LoVo (cell line): ENCODE measurements around the gene SSC4D.
"Not testable (repeated sequence)": the region's sequence is repeated elsewhere in the genome, so short reads cannot be mapped to it uniquely, and the experiment has no call there.

Experiments
- DNase-seq: peaks from one replicate; pipeline ENCODE4 v3.0.0-alpha.2; 2016; ENCODE audit warnings: low spot score

SSC4D gene

DNA sequence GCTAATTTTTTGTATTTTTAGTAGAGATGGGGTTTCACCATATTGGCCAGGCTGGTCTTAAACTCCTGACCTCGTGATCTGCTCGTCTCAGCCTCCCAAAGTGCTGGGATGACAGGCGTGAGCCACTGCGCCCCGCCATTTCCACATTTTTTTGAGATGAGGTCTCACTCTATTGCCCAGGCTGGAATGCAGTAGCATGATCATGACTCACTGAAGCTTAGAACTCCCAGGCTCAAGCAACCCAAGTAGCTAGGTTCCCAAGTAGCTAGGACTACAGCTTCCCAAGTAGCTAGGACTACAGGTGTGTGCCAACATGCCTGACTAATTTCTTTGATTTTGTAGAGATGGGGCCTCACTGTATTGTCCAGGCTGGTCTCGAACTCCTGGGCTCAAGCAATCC lies 11.6 kb upstream of the SSC4D start:
- DNase-seq: peak; percentile 76

GRCh38 chr7:76417654-76418310 lies 8.3 kb upstream of the SSC4D start:
- not testable (repeated sequence) for DNase-seq

DNA sequence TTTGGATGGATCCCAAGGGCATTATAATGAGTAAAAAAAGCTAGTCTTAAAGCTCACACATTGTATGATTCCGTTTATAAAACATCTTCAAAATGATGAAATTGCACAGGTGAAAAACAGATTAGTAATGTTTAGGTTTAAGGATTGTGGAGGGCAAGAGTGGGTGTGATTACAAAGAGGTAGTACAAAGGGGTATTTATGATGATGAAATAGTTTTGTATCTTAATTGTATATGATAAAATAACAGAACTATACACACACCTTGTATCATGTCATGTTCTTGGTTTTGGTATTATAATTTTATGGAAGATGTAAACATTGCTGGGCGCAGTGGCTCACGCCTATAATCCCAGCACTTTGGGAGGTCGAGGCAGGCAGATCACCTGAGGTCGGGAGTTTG lies 2.8 kb upstream of the SSC4D start:
- no peak for DNase-seq

GRCh38 chr7:76411626-76412025 lies 2.1 kb upstream of the SSC4D start:
- DNase-seq: no peak

DNA sequence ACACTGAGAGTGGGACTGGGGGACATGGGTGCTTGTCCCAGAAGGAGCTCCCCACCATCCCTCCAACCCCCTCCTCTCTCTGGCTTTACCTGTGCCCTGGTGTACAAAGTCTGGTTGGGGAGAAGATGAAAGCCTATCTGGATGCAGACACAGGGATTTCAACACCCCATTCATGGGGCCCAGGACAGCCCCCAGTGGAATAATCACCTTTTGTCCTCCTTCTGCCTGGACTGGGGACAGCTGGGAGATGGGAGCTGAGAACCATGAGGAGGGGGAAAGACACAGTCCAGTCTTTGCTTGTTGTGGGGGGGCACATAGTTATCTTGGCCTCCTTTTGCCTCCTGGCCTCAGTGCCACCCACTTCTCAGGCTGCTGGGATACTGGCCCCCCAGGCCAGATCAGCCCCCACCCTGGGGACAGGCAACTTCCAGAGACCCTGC lies 1.4 kb downstream of the SSC4D start:
- no peak for DNase-seq

GRCh38 chr7:76407718-76408117 lies 1.8 kb downstream of the SSC4D start:
- no peak for DNase-seq

- DNase-seq: no peak
Measured at GRCh38 chr7:76405738-76406137, 3.8 kb downstream of the SSC4D start.

- no peak for DNase-seq
Measured at GRCh38 chr7:76403780-76404494, 5.6 kb downstream of the SSC4D start.

DNA sequence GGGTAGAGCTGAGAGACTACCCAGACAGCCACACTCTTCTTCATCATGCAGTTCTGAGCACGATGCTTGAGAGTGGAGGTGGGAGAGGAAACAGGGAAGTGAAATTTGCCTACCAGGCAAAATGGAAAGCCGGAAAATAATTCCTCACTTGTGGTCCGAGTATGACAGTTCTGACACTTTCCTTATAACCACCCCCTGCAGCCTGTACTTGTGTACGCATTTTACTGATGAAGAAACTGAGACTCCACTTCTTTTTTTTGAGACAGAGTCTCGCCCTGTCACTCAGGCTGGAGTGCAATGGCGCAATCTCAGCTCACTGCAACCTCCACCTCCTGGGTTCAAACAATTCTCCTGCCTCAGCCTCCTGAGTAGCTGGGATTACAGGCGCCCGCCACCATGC lies 6.4 kb downstream of the SSC4D start:
- not testable (repeated sequence) for DNase-seq

DNA sequence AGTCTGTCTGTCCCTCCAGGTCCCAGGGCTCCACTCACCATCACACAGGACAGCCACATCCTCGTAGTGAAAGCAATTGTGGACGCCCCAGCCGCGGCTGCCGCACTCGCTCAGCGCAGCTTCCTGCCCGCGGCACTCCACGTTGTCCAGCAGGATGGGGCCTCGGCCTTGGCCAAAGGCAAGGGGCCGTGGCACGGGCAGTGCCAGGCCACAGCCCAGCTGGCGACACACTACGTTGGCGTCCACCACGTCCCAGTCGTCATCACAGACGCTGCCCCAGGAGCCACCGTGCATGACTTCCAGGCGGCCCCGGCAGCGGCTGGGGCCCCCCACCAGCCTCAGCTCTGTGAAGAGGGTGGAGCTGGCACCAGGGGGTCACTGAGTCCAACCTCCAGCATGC lies 9.2 kb downstream of the SSC4D start:
- no peak for DNase-seq

DNA sequence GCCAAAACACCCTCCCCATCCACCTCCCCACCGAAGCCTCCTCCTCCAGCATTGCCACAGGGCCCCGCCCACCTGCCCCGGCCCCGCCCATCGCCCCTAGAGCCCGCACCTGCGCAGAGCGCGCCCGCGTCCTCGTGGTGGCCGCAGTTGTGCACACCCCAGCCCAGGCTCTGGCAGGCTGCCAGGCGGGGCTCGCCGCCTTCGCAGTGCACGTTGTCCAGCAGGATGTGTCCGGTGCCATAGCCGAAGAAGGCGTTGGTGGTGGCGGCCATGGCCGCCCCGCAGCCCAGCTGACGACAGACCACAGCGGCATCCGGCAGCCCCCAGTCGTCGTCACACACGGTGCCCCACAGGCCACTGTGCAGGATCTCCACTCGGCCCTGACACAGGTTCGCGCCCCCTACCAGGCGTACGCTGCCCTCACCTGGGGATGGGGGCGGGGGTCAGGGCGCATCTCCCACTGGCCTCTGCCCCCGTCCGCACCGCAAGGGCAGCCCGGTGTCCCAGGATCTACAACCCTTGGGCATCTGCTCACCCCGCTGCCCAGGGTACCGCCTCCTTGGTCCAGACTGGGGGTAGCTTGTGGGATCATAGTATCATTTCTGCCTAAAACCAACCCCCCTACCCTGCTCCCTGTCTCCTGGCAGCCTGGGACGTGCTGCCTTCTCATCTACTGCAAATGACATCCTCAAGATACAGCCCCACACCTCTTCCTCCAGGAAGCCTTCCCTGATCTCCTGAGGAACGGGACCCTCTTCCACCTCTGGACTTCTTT lies 11.9 kb downstream of the SSC4D start:
- DNase-seq: peak; percentile 95

GRCh38 chr7:76396864-76397263 lies 12.6 kb downstream of the SSC4D start:
- no peak for DNase-seq

GRCh38 chr7:76395965-76396726 lies 13.4 kb downstream of the SSC4D start:
- DNase-seq: no peak

- DNase-seq: not testable (repeated sequence)
Measured at GRCh38 chr7:76395605-76395964, 13.9 kb downstream of the SSC4D start.

DNA sequence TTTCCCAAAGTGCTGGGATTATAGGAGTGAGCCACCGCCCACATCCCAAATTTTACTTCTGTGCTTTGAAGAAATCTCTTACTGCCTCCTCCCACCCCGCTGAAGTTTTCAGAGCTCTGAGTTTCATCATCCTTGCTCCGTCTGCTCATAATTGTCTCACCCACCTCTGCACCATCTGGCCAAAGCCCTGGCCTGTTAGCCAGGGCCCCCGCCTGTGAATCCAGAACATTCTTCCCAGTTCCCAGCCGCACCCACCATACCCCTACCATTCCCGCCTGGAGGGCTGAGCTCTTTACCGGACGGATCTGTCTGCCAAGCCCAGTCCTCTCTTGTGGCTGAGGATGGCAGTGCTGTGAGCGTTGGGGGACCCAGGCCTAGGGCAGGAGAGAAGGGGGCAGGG lies 14.5 kb downstream of the SSC4D start:
- no peak for DNase-seq

GRCh38 chr7:76393116-76394031 lies 16.1 kb downstream of the SSC4D start:
- peak; percentile 99 for DNase-seq

DNA sequence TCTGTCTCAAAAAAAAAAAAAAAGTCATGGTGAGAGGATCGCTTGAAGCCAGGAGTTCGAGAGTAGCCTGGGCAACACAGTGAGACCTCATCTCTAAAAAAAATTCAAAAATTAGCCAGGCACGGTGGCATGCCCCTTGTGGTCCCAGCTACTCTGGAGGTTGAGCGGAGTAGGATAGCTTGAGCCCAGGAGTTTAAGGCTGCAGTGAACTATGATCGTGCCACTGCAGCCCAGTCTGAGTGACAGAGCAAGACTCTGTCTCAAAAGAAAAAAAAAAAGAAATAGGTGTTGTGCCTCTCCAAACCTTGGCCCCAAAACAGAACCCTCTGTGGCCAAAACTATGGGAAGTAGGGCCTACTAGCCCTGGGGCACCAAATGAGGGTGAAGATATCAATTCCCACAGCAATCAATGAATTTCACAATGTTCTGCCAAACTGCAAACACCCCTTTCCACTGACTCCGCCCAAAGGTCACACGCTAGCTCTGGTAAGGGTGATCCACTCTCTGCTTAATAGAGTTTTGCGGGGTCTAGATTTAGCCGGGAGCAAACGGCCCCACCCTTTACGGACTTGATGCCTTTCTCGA lies 16.9 kb downstream of the SSC4D start:
- DNase-seq: no peak

DNA sequence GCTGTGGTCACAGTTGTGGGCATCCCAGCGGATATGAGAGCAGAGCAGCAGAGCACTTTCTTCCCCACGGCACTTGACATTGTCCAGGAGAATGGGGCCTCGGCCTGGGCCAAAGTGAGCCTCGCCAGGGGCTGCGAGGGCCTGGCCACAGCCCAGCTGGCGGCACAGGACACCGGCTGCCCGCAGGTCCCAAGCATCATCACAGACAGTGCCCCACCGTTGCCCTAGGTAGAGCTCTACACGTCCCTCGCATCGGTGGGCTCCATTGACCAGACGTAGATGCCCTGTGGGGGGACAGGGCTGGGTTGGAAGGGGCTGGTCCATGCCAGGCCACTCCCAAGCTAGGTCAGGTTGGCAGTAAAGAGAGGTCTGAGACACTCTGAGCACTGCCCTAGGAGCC lies 19.4 kb downstream of the SSC4D start:
- no peak for DNase-seq

DNA sequence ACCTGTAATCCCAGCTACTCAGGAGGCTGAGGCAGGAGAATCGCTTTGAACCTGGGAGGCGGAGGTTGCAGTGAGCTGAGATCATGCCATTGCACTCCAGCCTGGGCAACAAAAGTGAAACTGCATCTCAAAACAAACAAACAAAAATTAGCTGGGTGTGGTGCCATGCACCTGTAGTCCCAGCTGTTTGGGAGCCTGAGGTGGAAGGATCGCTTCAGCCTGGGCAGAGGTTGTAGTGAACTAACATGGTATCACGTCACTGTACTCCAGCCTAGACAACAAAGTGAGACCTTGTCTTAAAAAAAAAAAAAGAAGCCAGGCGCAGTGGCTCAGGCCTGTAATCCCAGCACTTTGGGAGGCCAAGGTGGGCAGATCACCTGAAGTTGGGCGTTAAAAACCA lies 21.7 kb downstream of the SSC4D start:
- DNase-seq: not testable (repeated sequence)

GRCh38 chr7:76386691-76387260 lies 22.7 kb downstream of the SSC4D start:
- no peak for DNase-seq
